ENCODE data around the gene HBS1L.

- TF ChIP-seq PAX5 (IDR thresholded peaks at IDR 0.05; ENCODE audit: insufficient read depth, low read length, severe bottlenecking) (no peak), POLR2AphosphoS5 (IDR thresholded peaks at IDR 0.05; ENCODE audit: low read depth, low read length) (no peak), POLR2A (IDR thresholded peaks at IDR 0.05; ENCODE audit: low read depth, low read length) (no peak), TAF1 (IDR thresholded peaks at IDR 0.05; ENCODE audit: low read depth, low read length) (no peak), SPI1 (IDR thresholded peaks at IDR 0.05; ENCODE audit: low read depth, low read length) (no peak)
These were observed 41.4 kb downstream of the HBS1L start for GRCh38 chr6:135013211-135013610.
